Endothelial cell of umbilical vein (primary cell): ENCODE data around the gene SLC5A11. TPM values are rescaled to one million over a fixed set of nuclear protein-coding genes. Genes with fewer than 3 reads are reported as not detected.

Experiments used
- BruUV-seq: library from RNA; stranded (reverse); fragments of 400-500 nt; replicated peaks from 2 replicates; lab custom pipeline; 2021; lab: Mats Ljungman, UMichigan
- CTCF ChIA-PET: fragments of 300-600, 350-600 bp; sonication (Branson Sonifier 250); formaldehyde crosslinking; loops from one replicate; lab custom pipeline; 2021; ENCODE audit warnings: antibody characterized with exemption, inconsistent platforms; lab: Charles Lee
- POLR2A ChIA-PET: fragments of 300-600, 350-600 bp; sonication (Branson Sonifier 250); formaldehyde crosslinking; loops from one replicate; lab custom pipeline; 2021; ENCODE audit warnings: antibody characterized with exemption, inconsistent platforms; lab: Charles Lee
- DNase-seq: peaks from one replicate; pipeline ENCODE4 v3.0.0-alpha.2; 2011; ENCODE audit warnings: low read depth, low spot score
- FAIRE-seq: peaks from 2 replicates; lab custom pipeline; 2011; peaks lifted over from hg19 to GRCh38; lab: Jason Lieb, UNC
- H2AFZ ChIP-seq: 2 replicates; pipeline ENCODE4 v1.6.0; 2012; ENCODE audit warnings: low read depth, low read length, control low read depth, inconsistent platforms
- H3K27ac ChIP-seq: 2 replicates; pipeline ENCODE4 v1.5.1; 2011; ENCODE audit warnings: low read depth, mild to moderate bottlenecking, control low read depth, low read length, moderate library complexity; ENCODE audit not compliant: insufficient read depth
- H3K27me3 ChIP-seq, 2 experiments: 2 replicates each; pipeline versions ENCODE4 v1.6.0 to v1.6.1; 2011; ENCODE audit warnings: low read length in 2 of 2, mixed read lengths in 1 of 2; ENCODE audit not compliant: control insufficient read depth in 2 of 2, insufficient read depth in 2 of 2
- H3K36me3 ChIP-seq, 2 experiments: 2 replicates in 1 of 2; 3 replicates in 1 of 2; pipeline ENCODE4 v1.5.1; 2011; ENCODE audit warnings: low read length in 2 of 2, mild to moderate bottlenecking in 1 of 2, moderate library complexity in 1 of 2; ENCODE audit not compliant: control insufficient read depth in 2 of 2, insufficient read depth in 2 of 2; ENCODE audit errors: extremely low read depth in 1 of 2
- H3K4me1 ChIP-seq: 3 replicates; pipeline ENCODE4 v1.5.1; 2011; ENCODE audit warnings: mild to moderate bottlenecking, low read length; ENCODE audit not compliant: control insufficient read depth, insufficient read depth; ENCODE audit errors: extremely low read depth
- H3K4me2 ChIP-seq: 2 replicates; pipeline ENCODE4 v1.6.1; 2011; ENCODE audit warnings: low read length, control low read depth, mixed read lengths; ENCODE audit not compliant: insufficient read depth
- H3K4me3 ChIP-seq, 3 experiments: fragments of 200-600 bp in 1 of 3; sonication (generic), shearing (Covaris generic) in 1 of 3; replicated peaks in 1 of 3; 2 replicates each; pipeline ENCODE4 v1.5.1; 2011 to 2016; ENCODE audit warnings: control low read depth in 3 of 3, low read length in 3 of 3, mild to moderate bottlenecking in 2 of 3, inconsistent platforms in 1 of 3, low read depth in 1 of 3, moderate library complexity in 1 of 3; ENCODE audit not compliant: insufficient read depth in 1 of 3
- H3K79me2 ChIP-seq: 2 replicates; pipeline ENCODE4 v1.6.0; 2012; ENCODE audit warnings: low read length, inconsistent platforms; ENCODE audit not compliant: control insufficient read depth, insufficient read depth
- H3K9ac ChIP-seq: replicated peaks from 2 replicates; pipeline ENCODE3; 2011; ENCODE audit warnings: low read length, control low read depth; ENCODE audit not compliant: insufficient read depth; ENCODE audit errors: extremely low read depth
- H3K9me1 ChIP-seq: replicated peaks from 3 replicates; pipeline ENCODE4 v1.6.0; 2011; ENCODE audit warnings: mild to moderate bottlenecking, low read length; ENCODE audit not compliant: control insufficient read depth, insufficient read depth; ENCODE audit errors: extremely low read depth
- H3K9me3 ChIP-seq: replicated peaks from 2 replicates; pipeline ENCODE4 v1.5.1; 2012; ENCODE audit warnings: low read length, inconsistent platforms; ENCODE audit not compliant: control insufficient read depth, insufficient read depth
- H4K20me1 ChIP-seq: replicated peaks from 2 replicates; pipeline ENCODE3; 2011; ENCODE audit warnings: mild to moderate bottlenecking, low read length; ENCODE audit not compliant: control insufficient read depth, insufficient read depth; ENCODE audit errors: extremely low read depth
- EZH2 ChIP-seq: IDR thresholded peaks from 2 replicates; pipeline ENCODE4 v1.6.1; 2012; ENCODE audit warnings: borderline replicate concordance, low read depth, mild to moderate bottlenecking, moderate library complexity, low read length, inconsistent platforms; ENCODE audit not compliant: severe bottlenecking
- FOS ChIP-seq: IDR thresholded peaks from 2 replicates; pipeline ENCODE4 v1.6.1; 2011; ENCODE audit warnings: mild to moderate bottlenecking, low read length, moderate library complexity, borderline replicate concordance; ENCODE audit not compliant: insufficient read depth
- GATA2 ChIP-seq: IDR thresholded peaks from 2 replicates; pipeline ENCODE4 v1.7.0; 2011; ENCODE audit warnings: low read depth, mild to moderate bottlenecking, moderate library complexity, mixed read lengths, low read length; ENCODE audit not compliant: insufficient read length, insufficient read depth
- JUN ChIP-seq: IDR thresholded peaks from 2 replicates; pipeline ENCODE4 v1.6.1; 2011; ENCODE audit warnings: borderline replicate concordance, low read depth; ENCODE audit not compliant: insufficient read length, insufficient read depth
- MYC ChIP-seq: IDR thresholded peaks from one replicate; pipeline ENCODE4 v1.6.1; 2011; ENCODE audit warnings: mild to moderate bottlenecking, low read depth, low read length
- POLR2A ChIP-seq: IDR thresholded peaks from 2 replicates; pipeline ENCODE4 v1.6.1; 2012; ENCODE audit warnings: low read depth, mild to moderate bottlenecking, control low read depth, low read length
- POLR2AphosphoS5 ChIP-seq: IDR thresholded peaks from 2 replicates; pipeline ENCODE4 v1.6.1; 2012; ENCODE audit warnings: low read depth, mild to moderate bottlenecking, control low read depth, low read length, moderate library complexity; ENCODE audit not compliant: insufficient read depth
- dilution Hi-C: fragments of 300-500 bp; cut with MboI; formaldehyde crosslinking; loops from one replicate; pipeline ENCODE4 v1.15.0; 2019; ENCODE audit warnings: low sequenced_read_pairs; ENCODE audit not compliant: extremely low pct_ligation_motif_present
- intact Hi-C: fragments of 100-400 bp; cut with micrococcal nuclease; formaldehyde crosslinking; loops from one replicate; pipeline ENCODE4 v1.10.0; 2022
- polyA plus RNA-seq, 4 experiments: library from polyadenylated mRNA; depleted of rRNA in 3 of 4; stranded (reverse) in 3 of 4; unstranded in 1 of 4; fragments of >200 nt; gene quantifications; 2 replicates each; pipeline versions ENCODE4 v1.2.1 to v1.2.3, GENCODE V29; 2011 to 2012; ENCODE audit warnings: missing spikeins in 1 of 4
- total RNA-seq: library from RNA; stranded (reverse); gene quantifications from 2 replicates; pipeline ENCODE4 v1.2.3, GENCODE V29; 2021
- TF ChIP-seq, protein P1 (sequence below), 2 donors: IDR thresholded peaks; 1 replicate in 1 of 2; 2 replicates in 1 of 2; pipeline ENCODE4 v1.5.1; 2011; ENCODE audit warnings: low read length in 2 of 2, mild to moderate bottlenecking in 2 of 2, moderate library complexity in 2 of 2, control low read depth in 1 of 2, inconsistent platforms in 1 of 2, low read depth in 1 of 2; ENCODE audit not compliant: insufficient read depth in 1 of 2; ENCODE audit errors: extremely low read depth in 1 of 2
- TF ChIP-seq, protein P2 (sequence below): IDR thresholded peaks from 2 replicates; pipeline ENCODE4 v1.6.1; 2011; ENCODE audit not compliant: insufficient read depth, insufficient read length

Gene SLC5A11
- total and polyA plus RNA-seq, 2 donors (not counting 3 experiments of a cell fraction or from before 2014, with no cell fraction given), result 0.12 TPM; not detected in 1

DNA sequence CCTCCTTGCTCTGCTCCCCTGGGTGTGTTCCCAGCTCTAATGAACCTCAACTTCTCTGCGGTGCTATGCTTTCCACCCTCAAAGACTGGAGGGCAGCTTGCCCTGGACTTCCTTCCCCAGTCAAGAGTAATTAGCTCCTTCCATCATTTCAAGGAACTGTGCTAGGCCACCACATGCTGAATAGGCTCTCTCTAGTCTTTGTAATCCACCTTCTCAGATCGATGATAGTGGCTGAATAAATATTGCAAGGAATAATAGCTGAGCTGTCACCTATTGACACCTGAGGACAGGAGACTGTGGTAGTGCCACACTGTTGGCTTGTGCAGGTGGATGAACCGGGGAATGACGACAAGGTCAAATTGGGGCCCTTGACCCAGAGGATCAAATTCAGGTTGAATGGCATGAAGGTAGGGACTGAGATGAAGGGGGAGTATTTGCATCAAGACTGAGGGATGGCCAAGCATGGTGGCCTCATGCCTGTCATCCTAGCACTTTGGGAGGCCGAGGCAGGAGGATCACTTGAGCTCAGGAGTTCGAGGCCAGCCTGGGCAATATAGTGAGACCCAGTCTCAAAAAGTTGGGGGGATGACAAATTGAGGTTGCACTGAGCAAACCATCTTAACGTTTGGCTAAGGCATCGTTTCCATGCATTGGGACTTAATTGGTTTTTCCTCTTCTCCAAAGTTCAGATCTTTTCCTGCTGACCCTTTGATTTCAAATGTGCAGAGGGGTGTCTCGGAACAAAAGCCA is 18.8 kb upstream of the SLC5A11 start:
- no TSS peak for BruUV-seq
- H3K9ac ChIP-seq, result no peak overlapping the region
- no peaks in the 10 kb centered on the region for H4K20me1 ChIP-seq
- no peaks in the 10 kb centered on the region for H3K9me1 ChIP-seq
- H2AFZ ChIP-seq, result no peak overlapping the region
- intact Hi-C loops (no loop called here), dilution Hi-C loops (no loop called here)
- FAIRE-seq (no peak), DNase-seq (no peak)
- no peak overlapping the region for H3K4me2 ChIP-seq
- no peaks in the 10 kb centered on the region for H3K9me3 ChIP-seq
- no peak overlapping the region for H3K4me3 ChIP-seq
- H3K27me3 ChIP-seq, result no peaks in the 10 kb centered on the region
- peaks cover 11 to 26% of the 10 kb centered on the region in 2 experiments for H3K36me3 ChIP-seq
- ChIA-PET CTCF (interaction anchor here (1.4 to 2.0 kb wide), 2 partner anchors 8 to 12 kb away, joined by 3 to 9 read pairs; no protein-coding TSS in a partner anchor), POLR2A (no interaction called here)
- H3K79me2 ChIP-seq, result no peaks in the 10 kb centered on the region
- no peaks in the 10 kb centered on the region for H3K4me1 ChIP-seq
- no peak overlapping the region for H3K27ac ChIP-seq
- TF ChIP-seq FOS (no peak), MYC (no peak), GATA2 (no peak), EZH2 (no peak), JUN (no peak), POLR2A (no peak), POLR2AphosphoS5 (no peak)
- TF ChIP-seq, protein P1, sequence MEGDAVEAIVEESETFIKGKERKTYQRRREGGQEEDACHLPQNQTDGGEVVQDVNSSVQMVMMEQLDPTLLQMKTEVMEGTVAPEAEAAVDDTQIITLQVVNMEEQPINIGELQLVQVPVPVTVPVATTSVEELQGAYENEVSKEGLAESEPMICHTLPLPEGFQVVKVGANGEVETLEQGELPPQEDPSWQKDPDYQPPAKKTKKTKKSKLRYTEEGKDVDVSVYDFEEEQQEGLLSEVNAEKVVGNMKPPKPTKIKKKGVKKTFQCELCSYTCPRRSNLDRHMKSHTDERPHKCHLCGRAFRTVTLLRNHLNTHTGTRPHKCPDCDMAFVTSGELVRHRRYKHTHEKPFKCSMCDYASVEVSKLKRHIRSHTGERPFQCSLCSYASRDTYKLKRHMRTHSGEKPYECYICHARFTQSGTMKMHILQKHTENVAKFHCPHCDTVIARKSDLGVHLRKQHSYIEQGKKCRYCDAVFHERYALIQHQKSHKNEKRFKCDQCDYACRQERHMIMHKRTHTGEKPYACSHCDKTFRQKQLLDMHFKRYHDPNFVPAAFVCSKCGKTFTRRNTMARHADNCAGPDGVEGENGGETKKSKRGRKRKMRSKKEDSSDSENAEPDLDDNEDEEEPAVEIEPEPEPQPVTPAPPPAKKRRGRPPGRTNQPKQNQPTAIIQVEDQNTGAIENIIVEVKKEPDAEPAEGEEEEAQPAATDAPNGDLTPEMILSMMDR (IDR thresholded peaks at IDR 0.05; ENCODE audit: extremely low read depth in 1 of 2, insufficient read depth in 1 of 2, low read depth in 1 of 2, low read length in 2 of 2), result no peak
- TF ChIP-seq, protein P2, sequence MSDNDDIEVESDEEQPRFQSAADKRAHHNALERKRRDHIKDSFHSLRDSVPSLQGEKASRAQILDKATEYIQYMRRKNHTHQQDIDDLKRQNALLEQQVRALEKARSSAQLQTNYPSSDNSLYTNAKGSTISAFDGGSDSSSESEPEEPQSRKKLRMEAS, result no peak
